Natural killer cell treated with Interleukin-12 subunit alpha and Interleukin-12 subunit beta and Interleukin-15 and Interleukin-18, amount 100 ng/mL, for 72 hours (primary cell): Measurements from ENCODE around the gene ACP1. TPM values are rescaled to one million over a fixed set of nuclear protein-coding genes. Genes with fewer than 3 reads are reported as not detected.
A peak's percentile ranks its signal among the peaks of the same experiment; 100 is the strongest.

Experiments
- ATAC-seq, 2 donors: fragments of 150-1000 bp; cut with Tn5 transposase in 1 of 2; sonication (Bioruptor Pico), chemical (Tn5 transposase) in 1 of 2; 2 replicates each; pipeline ENCODE4 v1.10.0; 2021
- DNase-seq: peaks from one replicate; pipeline ENCODE4 v3.0.0; 2022; ENCODE audit warnings: low spot score
- H3K27ac Mint-ChIP-seq, 2 donors: 1 replicate in 1 of 2; 2 replicates in 1 of 2; pipeline ENCODE4 v1.8.0; 2022; ENCODE audit warnings: mixed read lengths in 2 of 2, mild to moderate bottlenecking in 1 of 2, moderate library complexity in 1 of 2
- H3K27me3 Mint-ChIP-seq, 2 donors: 1 replicate in 1 of 2; 2 replicates in 1 of 2; pipeline ENCODE4 v1.8.0; 2022; ENCODE audit warnings: mixed read lengths in 2 of 2
- H3K36me3 Mint-ChIP-seq: one replicate; pipeline ENCODE4 v1.8.0; 2022; ENCODE audit warnings: mixed read lengths
- H3K4me1 Mint-ChIP-seq, 2 donors: 1 replicate in 1 of 2; 2 replicates in 1 of 2; pipeline ENCODE4 v1.8.0; 2022; ENCODE audit warnings: low read depth in 2 of 2, mixed read lengths in 2 of 2, mild to moderate bottlenecking in 1 of 2
- H3K4me3 Mint-ChIP-seq: one replicate; pipeline ENCODE4 v1.8.0; 2022; ENCODE audit warnings: mixed read lengths
- H3K9me3 Mint-ChIP-seq: 2 replicates; pipeline ENCODE4 v1.8.0; 2022; ENCODE audit warnings: mixed read lengths
- total RNA-seq, 2 donors: library from RNA; stranded (reverse); gene quantifications; one replicate each; pipeline ENCODE4 v1.2.3, GENCODE V29; 2022

ACP1 gene
- 10 to 100 TPM; 94.2 to 96.1 TPM for total RNA-seq

DNA sequence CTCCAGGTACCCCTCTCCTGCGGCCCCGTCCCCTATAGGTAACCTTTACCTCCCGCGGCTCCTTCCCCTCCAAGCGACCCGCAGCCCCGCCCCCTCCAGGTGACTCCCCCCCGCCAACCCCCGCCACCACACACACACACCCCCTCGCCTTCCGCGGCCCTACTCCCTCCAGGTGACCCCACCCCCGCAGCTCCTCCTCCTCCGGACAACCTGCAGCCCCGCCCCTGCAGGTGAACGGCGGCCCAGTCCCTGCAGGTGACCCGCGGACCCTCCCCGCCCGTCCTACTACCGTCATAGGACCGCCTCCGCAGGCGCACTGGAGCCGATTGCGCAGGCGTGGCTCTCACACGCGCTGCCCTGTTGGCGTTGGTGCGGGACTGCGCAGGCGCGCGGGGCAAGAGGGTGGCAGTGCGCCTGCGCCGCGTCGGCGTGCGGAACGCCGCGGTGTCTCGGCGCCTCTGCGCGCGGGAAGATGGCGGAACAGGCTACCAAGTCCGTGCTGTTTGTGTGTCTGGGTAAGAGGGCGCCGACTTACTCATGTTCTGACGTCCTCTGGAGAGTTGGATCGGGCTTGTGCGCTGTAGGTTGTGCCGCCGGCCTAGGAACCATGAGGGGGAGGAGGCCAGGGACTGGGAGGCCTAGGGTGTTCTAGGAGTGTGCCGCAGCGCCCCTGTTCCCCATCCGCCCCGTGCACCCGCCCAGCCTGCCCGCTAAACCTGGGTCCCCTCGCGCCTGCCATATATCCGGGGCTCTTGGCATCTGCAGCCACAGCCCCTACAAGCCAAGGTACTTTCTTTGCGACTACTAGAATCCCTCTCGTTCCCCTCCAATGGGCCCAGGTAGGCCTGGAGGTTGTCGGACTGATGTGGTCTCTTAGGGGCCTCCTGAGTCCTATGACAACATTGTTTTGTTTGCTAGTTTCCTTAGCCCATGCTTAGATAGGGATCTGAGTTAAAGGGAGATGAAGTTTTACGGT, at the start of gene ACP1:
TSS of gene ACP1 (plus strand) at position 455 of the 976 bp plus-strand sequence. CDS start at position 473, 18 bp downstream.
- Mint-ChIP-seq H3K27me3 (no peaks in the 10 kb centered on the region), H3K4me3 (peak within 1 kb of the TSS; percentile 91), H3K4me1 (peaks cover 23 to 42% of the 10 kb centered on the region in 2 donors), H3K27ac (peak within 1 kb of the TSS; percentile 78 to 85), H3K36me3 (no peaks in the 10 kb centered on the region), H3K9me3 (no peaks in the 10 kb centered on the region)
- DNase-seq (peak; percentile 96), ATAC-seq (peak; percentile 92 to 94)

DNA sequence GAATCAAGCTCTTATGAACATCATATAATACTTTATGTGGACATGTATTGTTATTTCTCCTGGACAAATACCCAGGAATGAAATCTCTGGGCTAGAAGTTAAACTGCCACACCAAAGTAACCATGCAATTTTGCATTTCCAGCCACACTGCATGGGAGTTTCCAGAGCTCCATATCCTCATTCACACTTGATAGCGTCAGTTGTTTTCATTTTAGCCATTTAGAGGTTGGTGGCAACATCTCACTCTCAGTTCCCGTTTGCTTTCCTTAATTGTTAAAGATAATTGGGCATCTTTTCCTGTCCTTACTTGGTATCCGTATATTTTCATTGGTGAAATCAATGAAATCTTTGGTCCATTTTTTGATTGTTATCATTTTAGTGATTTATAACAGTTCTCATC, 48.7 kb upstream of the ACP1 start:
- H3K36me3 Mint-ChIP-seq: peaks cover 7% of the 10 kb centered on the region
- peaks cover 0 to 3% of the 10 kb centered on the region in 2 donors for H3K27me3 Mint-ChIP-seq
- peaks cover 0 to 7% of the 10 kb centered on the region in 2 donors for H3K4me1 Mint-ChIP-seq
- DNase-seq: no peak
- no peak overlapping the region for H3K27ac Mint-ChIP-seq
- no peak overlapping the region for H3K4me3 Mint-ChIP-seq
- ATAC-seq: no peak
- no peaks in the 10 kb centered on the region for H3K9me3 Mint-ChIP-seq

DNA sequence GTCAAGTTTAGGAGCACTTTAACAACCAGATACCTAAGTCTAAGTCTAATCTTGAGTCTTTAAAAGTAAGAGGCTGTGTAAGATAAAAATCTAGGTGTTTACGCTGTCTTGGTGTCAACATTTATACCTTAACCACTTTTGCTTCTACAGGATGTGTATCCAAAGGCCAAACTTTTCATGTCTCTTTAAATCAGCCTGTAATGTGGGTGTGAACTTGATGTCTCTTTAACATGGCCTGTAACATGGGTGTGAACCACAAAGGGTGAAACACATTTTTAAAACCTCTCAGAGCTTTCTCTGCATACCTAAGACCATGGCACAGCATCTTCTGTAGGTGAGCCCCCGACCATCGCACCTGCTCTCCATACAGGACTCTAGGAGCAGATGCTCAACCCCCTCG, 41.3 kb upstream of the ACP1 start:
- Mint-ChIP-seq H3K4me1 (peaks cover 25 to 28% of the 10 kb centered on the region in 2 donors), H3K4me3 (peak overlapping the region; percentile 27), H3K36me3 (peaks cover 22% of the 10 kb centered on the region), H3K27ac (no peak overlapping the region), H3K27me3 (no peaks in the 10 kb centered on the region), H3K9me3 (no peaks in the 10 kb centered on the region)
- DNase-seq: no peak
- peak; percentile 81 to 82 for ATAC-seq

DNA sequence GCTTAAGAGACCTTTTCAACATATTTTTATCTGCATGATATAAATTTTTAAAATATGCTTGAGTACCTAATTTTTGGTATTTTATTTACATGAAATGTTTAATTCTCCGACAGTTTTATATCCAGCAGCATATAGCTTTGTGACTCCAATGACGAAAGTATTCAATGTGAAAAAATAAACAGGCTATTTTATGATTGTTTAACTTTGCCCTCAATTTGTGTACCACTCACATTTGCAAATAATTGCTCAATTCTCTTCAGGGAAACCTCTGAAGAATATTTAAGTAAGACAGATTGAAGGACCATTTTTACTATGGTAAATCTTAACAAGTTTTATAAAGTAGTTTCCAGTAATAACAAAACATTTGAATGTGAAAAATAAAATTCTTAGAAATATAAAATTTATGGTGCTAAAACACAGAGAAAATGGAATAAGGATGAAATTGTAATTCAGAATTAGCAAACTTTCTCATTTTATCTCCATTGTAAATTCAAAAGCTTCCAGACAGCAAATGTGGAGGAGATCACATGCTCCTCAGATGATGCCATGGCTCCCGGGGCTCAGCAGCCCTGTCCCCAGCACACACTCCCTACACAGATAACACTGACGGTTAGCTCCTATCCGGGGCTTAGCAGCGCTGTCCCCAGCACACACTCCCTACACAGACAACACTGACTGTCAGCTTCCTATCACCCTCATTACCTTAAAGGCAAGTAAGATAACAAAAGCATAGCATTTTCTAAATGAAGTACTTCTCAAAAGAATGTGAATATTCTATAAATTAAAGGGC, 40.6 kb upstream of the ACP1 start:
- Mint-ChIP-seq H3K4me3 (no peak overlapping the region), H3K36me3 (peaks cover 22% of the 10 kb centered on the region), H3K27ac (no peak overlapping the region), H3K4me1 (peaks cover 28 to 30% of the 10 kb centered on the region in 2 donors), H3K27me3 (no peaks in the 10 kb centered on the region), H3K9me3 (no peaks in the 10 kb centered on the region)
- DNase-seq: no peak
- ATAC-seq: no peak

DNA sequence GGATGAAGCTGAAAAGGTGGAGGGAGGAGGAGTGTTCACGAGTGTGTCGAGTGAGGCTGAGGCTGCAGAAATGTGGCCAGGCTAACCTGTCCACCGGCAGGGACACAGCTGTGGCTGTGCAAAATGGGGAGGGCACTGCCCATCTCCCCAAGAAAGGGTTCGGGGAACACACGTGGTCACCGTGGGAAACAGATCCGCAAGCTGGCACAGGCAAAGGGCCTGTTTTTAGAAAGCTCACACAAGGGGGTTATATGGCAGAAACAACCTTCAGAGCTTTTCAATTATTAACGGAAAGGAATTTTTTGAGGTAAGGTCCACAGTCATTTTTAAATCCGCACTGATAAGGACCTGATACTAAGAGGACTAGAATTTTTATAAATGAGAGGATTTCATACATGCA, 36.6 kb upstream of the ACP1 start:
- ATAC-seq: no peak
- H3K27ac Mint-ChIP-seq: peak overlapping the region in 1 of 2 donors; percentile 63

DNA sequence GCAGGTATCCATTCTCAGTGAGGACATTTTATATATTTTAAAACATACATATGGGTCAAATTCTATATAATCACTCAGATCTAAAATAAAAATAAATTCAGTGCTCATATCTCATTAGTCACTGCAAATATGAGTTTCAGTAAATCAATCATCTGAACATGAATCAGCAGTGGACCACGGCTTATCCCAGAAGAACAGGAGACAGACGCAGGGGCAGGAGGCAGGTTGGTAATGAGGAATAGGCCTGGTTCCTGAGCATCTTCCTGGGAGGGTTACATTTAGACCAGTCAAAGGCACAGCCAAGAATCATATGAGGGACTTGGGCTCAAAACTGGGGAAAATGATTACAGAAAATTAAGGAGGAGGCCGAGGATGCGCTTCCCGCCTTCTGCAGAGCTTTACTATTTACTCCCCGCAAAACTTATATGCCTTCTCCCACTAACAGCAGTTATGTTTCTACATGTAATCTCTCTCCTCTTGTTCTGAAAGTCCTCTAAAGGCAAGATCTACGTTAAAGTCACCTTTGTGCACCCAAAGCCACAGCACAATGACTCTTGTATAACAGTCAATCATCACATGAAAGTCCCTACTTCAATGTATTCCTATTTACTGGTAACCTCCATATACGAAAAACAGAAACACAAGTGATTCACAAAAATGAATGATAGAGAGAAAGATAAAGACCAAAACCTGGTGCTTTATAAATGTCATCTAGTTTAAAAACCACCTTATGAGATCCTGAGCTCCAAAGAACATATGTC, 36.0 kb upstream of the ACP1 start:
- no peak for ATAC-seq
- no peak overlapping the region for H3K4me3 Mint-ChIP-seq
- DNase-seq: no peak

More for the DNA sequence above, 36.6 kb upstream of the ACP1 start:
- H3K4me3 Mint-ChIP-seq: peak overlapping the region; percentile 24
- DNase-seq: no peak
- H3K9me3 Mint-ChIP-seq: no peaks in the 10 kb centered on the region
- H3K27me3 Mint-ChIP-seq: no peaks in the 10 kb centered on the region
- peaks cover 22% of the 10 kb centered on the region for H3K36me3 Mint-ChIP-seq
- peaks cover 16 to 25% of the 10 kb centered on the region in 2 donors for H3K4me1 Mint-ChIP-seq

GRCh38 chr2:231521-232185, 33.1 kb upstream of the ACP1 start:
- Mint-ChIP-seq H3K27ac (no peak overlapping the region), H3K4me3 (no peak overlapping the region), H3K9me3 (no peaks in the 10 kb centered on the region), H3K27me3 (no peaks in the 10 kb centered on the region), H3K36me3 (peaks cover 4% of the 10 kb centered on the region), H3K4me1 (peaks cover 15 to 22% of the 10 kb centered on the region in 2 donors)
- ATAC-seq (no peak), DNase-seq (no peak)

More for the DNA sequence above, 36.0 kb upstream of the ACP1 start:
- H3K9me3 Mint-ChIP-seq: no peaks in the 10 kb centered on the region
- H3K4me1 Mint-ChIP-seq: peaks cover 10 to 19% of the 10 kb centered on the region in 2 donors
- H3K27ac Mint-ChIP-seq: no peak overlapping the region
- H3K36me3 Mint-ChIP-seq: peaks cover 22% of the 10 kb centered on the region
- no peaks in the 10 kb centered on the region for H3K27me3 Mint-ChIP-seq

- no peak for DNase-seq
- H3K27ac Mint-ChIP-seq: no peak overlapping the region
- H3K27me3 Mint-ChIP-seq: no peaks in the 10 kb centered on the region
- no peaks in the 10 kb centered on the region for H3K36me3 Mint-ChIP-seq
- no peak for ATAC-seq
- no peak overlapping the region for H3K4me3 Mint-ChIP-seq
- no peaks in the 10 kb centered on the region for H3K9me3 Mint-ChIP-seq
- H3K4me1 Mint-ChIP-seq: peaks cover 18 to 22% of the 10 kb centered on the region in 2 donors
Observed at GRCh38 chr2:233030-233429, 31.7 kb upstream of the ACP1 start.

GRCh38 chr2:234421-234820, 30.3 kb upstream of the ACP1 start:
- no peaks in the 10 kb centered on the region for H3K36me3 Mint-ChIP-seq
- no peak overlapping the region for H3K4me3 Mint-ChIP-seq
- no peaks in the 10 kb centered on the region for H3K27me3 Mint-ChIP-seq
- DNase-seq (no peak), ATAC-seq (no peak)
- H3K27ac Mint-ChIP-seq: no peak overlapping the region
- peaks cover 26 to 29% of the 10 kb centered on the region in 2 donors for H3K4me1 Mint-ChIP-seq
- H3K9me3 Mint-ChIP-seq: no peaks in the 10 kb centered on the region

GRCh38 chr2:236993-237539, 27.7 kb upstream of the ACP1 start:
- ATAC-seq (no peak), DNase-seq (no peak)
- H3K9me3 Mint-ChIP-seq: no peaks in the 10 kb centered on the region
- peak overlapping the region; percentile 31 for H3K4me3 Mint-ChIP-seq
- peaks cover 15% of the 10 kb centered on the region for H3K36me3 Mint-ChIP-seq
- H3K27me3 Mint-ChIP-seq: no peaks in the 10 kb centered on the region
- H3K4me1 Mint-ChIP-seq: peaks cover 34 to 37% of the 10 kb centered on the region in 2 donors
- H3K27ac Mint-ChIP-seq: peak overlapping the region in 1 of 2 donors; percentile 51

GRCh38 chr2:237878-238277, 26.9 kb upstream of the ACP1 start:
- peak; percentile 78 for DNase-seq
- ATAC-seq: peak; percentile 96 to 97
- peak overlapping the region; percentile 68 for H3K4me3 Mint-ChIP-seq

GRCh38 chr2:238431-238830, 26.3 kb upstream of the ACP1 start:
- H3K4me3 Mint-ChIP-seq: peak overlapping the region; percentile 68
- H3K9me3 Mint-ChIP-seq: no peaks in the 10 kb centered on the region
- H3K27ac Mint-ChIP-seq: peak overlapping the region; percentile 13 to 50
- ATAC-seq: peak in 1 of 2 donors; percentile 64
- no peak for DNase-seq
- H3K27me3 Mint-ChIP-seq: no peaks in the 10 kb centered on the region
- H3K4me1 Mint-ChIP-seq: peaks cover 34 to 42% of the 10 kb centered on the region in 2 donors
- H3K36me3 Mint-ChIP-seq: peaks cover 25% of the 10 kb centered on the region

More at GRCh38 chr2:237878-238277, 26.9 kb upstream of the ACP1 start:
- H3K27me3 Mint-ChIP-seq: no peaks in the 10 kb centered on the region
- peaks cover 21% of the 10 kb centered on the region for H3K36me3 Mint-ChIP-seq
- H3K9me3 Mint-ChIP-seq: no peaks in the 10 kb centered on the region
- H3K4me1 Mint-ChIP-seq: peaks cover 34 to 37% of the 10 kb centered on the region in 2 donors
- H3K27ac Mint-ChIP-seq: peak overlapping the region; percentile 13 to 50
